Keratinocyte (primary cell): ENCODE results near the gene ACTN3. TPM values are rescaled to one million over a fixed set of nuclear protein-coding genes. Genes with fewer than 3 reads are reported as not detected.

Experiments
- DNase-seq: peaks from one replicate; pipeline ENCODE4 v3.0.0-alpha.2; 2011; ENCODE audit warnings: low read depth, missing footprints, low spot score
- FAIRE-seq: peaks from 2 replicates; lab custom pipeline; 2011; peaks lifted over from hg19 to GRCh38; lab: Jason Lieb, UNC
- H2AFZ ChIP-seq: 2 replicates; pipeline ENCODE4 v1.6.0; 2012; ENCODE audit warnings: low read length, control low read depth, inconsistent platforms; ENCODE audit not compliant: control insufficient read depth
- H3K27ac ChIP-seq: 2 replicates; pipeline ENCODE4 v1.5.1; 2011; ENCODE audit warnings: low read length; ENCODE audit not compliant: control insufficient read depth, insufficient read depth
- H3K27me3 ChIP-seq: 3 replicates; pipeline ENCODE4 v1.6.0; 2011; ENCODE audit warnings: low read length; ENCODE audit not compliant: control insufficient read depth, insufficient read depth; ENCODE audit errors: extremely low read depth
- H3K36me3 ChIP-seq, 2 experiments: 2 replicates in 1 of 2; 3 replicates in 1 of 2; pipeline ENCODE4 v1.5.1; 2011; ENCODE audit warnings: low read length in 2 of 2, mild to moderate bottlenecking in 1 of 2; ENCODE audit not compliant: control insufficient read depth in 2 of 2, insufficient read depth in 2 of 2; ENCODE audit errors: extremely low read depth in 1 of 2
- H3K4me1 ChIP-seq: 3 replicates; pipeline ENCODE4 v1.5.1; 2011; ENCODE audit warnings: low read length; ENCODE audit not compliant: control insufficient read depth, insufficient read depth; ENCODE audit errors: extremely low read depth
- H3K4me2 ChIP-seq: 3 replicates; pipeline ENCODE4 v1.6.0; 2011; ENCODE audit warnings: low read depth, low read length; ENCODE audit not compliant: control insufficient read depth, insufficient read depth; ENCODE audit errors: extremely low read depth
- H3K4me3 ChIP-seq, 3 experiments: fragments of 200-600 bp in 1 of 3; sonication (generic) in 1 of 3; 2 replicates in 2 of 3; 3 replicates in 1 of 3; pipeline ENCODE4 v1.5.1; 2011 to 2016; ENCODE audit warnings: low read length in 3 of 3, mild to moderate bottlenecking in 3 of 3, control low read depth in 2 of 3, inconsistent platforms in 1 of 3, low read depth in 1 of 3, mixed read lengths in 1 of 3, mixed run types in 1 of 3, moderate library complexity in 1 of 3; ENCODE audit not compliant: control insufficient read depth in 2 of 3, insufficient read depth in 2 of 3; ENCODE audit errors: extremely low read depth in 1 of 3
- H3K79me2 ChIP-seq: 2 replicates; pipeline ENCODE4 v1.6.0; 2012; ENCODE audit warnings: low read length; ENCODE audit not compliant: control insufficient read depth, insufficient read depth
- H3K9ac ChIP-seq: 3 replicates; pipeline ENCODE4 v1.6.0; 2011; ENCODE audit warnings: low read length; ENCODE audit not compliant: control insufficient read depth, insufficient read depth; ENCODE audit errors: extremely low read depth
- H3K9me1 ChIP-seq: 3 replicates; pipeline ENCODE4 v1.6.0; 2011; ENCODE audit warnings: low read length; ENCODE audit not compliant: control insufficient read depth, insufficient read depth; ENCODE audit errors: extremely low read depth
- H3K9me3 ChIP-seq: 2 replicates; pipeline ENCODE4 v1.5.1; 2012; ENCODE audit warnings: low read depth, low read length; ENCODE audit not compliant: control insufficient read depth
- H4K20me1 ChIP-seq: 3 replicates; pipeline ENCODE4 v1.6.0; 2011; ENCODE audit warnings: low read length; ENCODE audit not compliant: control insufficient read depth, insufficient read depth; ENCODE audit errors: extremely low read depth
- EZH2 ChIP-seq: IDR thresholded peaks from one replicate; pipeline ENCODE4 v1.6.1; 2012; ENCODE audit warnings: inconsistent platforms, mild to moderate bottlenecking, low read length, moderate library complexity
- dilution Hi-C: fragments of 300-500 bp; cut with MboI; formaldehyde crosslinking; loops from one replicate; pipeline ENCODE4 v1.7.0; 2020; ENCODE audit warnings: low sequenced_read_pairs; ENCODE audit not compliant: extremely low pct_ligation_motif_present
- polyA plus RNA-seq, 5 experiments: library from polyadenylated mRNA; depleted of rRNA in 3 of 5; stranded (reverse) in 3 of 5; stranded (forward) in 1 of 5; unstranded in 1 of 5; fragments of >200 nt; gene quantifications; 1 replicate in 1 of 5; 2 replicates in 3 of 5; 3 replicates in 1 of 5; pipeline versions ENCODE4 v1.2.1 to v1.2.3, GENCODE V29; 2011 to 2012; ENCODE audit warnings: missing spikeins in 2 of 5, low read depth in 1 of 5, low replicate concordance in 1 of 5
- TF ChIP-seq, protein P1 (sequence below), 3 experiments: IDR thresholded peaks in 1 of 3; conservative IDR thresholded peaks in 1 of 3; optimal IDR thresholded peaks in 1 of 3; 2 replicates in 2 of 3; 3 replicates in 1 of 3; pipeline versions ENCODE3 to v1.5.1; 2011; ENCODE audit warnings: low read length in 3 of 3, mild to moderate bottlenecking in 3 of 3, moderate library complexity in 2 of 3, control low read depth in 1 of 3, inconsistent platforms in 1 of 3; ENCODE audit not compliant: insufficient read depth in 2 of 3; ENCODE audit errors: extremely low read depth in 1 of 3

The ACTN3 gene
- polyA plus RNA-seq, 1 donor (not counting 4 experiments of a cell fraction or from before 2014, with no cell fraction given): not detected

DNA sequence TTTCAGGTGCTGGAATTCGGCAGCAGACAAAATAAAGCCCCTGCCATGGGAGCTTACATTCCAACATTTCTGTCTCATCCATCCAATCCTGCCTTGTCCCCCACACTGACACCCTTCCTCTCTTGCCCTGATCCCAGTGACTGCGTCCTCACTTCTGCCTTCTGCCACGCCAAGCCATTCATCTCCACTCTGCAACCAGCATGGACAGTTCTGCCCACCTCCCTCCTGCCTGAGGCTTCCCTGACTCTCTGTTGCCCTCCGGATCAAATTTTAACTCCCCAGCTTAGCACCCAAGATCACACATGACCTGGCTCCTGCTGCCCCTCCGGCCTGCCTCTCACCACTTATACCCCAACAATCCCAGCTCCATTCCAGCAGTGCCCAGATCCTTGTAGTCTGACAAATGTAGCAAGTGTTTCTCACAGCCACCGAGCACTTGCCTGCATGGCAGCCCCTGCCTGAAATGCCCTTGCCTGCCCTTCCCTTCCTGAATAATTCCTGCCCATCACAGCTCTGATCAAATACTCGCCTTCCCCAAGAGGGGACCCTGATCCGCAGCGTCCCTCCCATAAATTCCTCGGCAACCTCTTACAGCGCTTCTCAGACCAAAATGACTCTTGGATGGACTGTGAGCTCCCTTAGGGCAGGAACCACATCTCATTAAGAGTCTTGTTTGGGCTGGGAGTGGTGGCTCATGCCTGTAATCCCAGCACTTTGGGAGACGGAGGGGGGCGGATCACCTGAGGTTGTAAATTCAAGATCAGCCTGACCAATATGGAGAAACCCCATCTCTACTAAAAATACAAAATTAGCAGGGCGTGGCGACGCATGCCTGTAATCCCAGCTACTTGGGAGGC, 2.3 kb downstream of the ACTN3 start:
- Histone ChIP-seq H3K27me3 (peaks cover 19% of the 10 kb centered on the region), H3K4me3 (no peak overlapping the region), H2AFZ (no peak overlapping the region), H3K4me1 (peaks cover 6% of the 10 kb centered on the region), H3K9ac (no peak overlapping the region), H3K9me1 (no peaks in the 10 kb centered on the region), H3K36me3 (no peaks in the 10 kb centered on the region), H3K9me3 (no peaks in the 10 kb centered on the region), H3K27ac (no peak overlapping the region), H3K4me2 (no peak overlapping the region), H3K79me2 (no peaks in the 10 kb centered on the region), H4K20me1 (no peaks in the 10 kb centered on the region)
- dilution Hi-C loops: no loop called here
- TF ChIP-seq, protein P1, sequence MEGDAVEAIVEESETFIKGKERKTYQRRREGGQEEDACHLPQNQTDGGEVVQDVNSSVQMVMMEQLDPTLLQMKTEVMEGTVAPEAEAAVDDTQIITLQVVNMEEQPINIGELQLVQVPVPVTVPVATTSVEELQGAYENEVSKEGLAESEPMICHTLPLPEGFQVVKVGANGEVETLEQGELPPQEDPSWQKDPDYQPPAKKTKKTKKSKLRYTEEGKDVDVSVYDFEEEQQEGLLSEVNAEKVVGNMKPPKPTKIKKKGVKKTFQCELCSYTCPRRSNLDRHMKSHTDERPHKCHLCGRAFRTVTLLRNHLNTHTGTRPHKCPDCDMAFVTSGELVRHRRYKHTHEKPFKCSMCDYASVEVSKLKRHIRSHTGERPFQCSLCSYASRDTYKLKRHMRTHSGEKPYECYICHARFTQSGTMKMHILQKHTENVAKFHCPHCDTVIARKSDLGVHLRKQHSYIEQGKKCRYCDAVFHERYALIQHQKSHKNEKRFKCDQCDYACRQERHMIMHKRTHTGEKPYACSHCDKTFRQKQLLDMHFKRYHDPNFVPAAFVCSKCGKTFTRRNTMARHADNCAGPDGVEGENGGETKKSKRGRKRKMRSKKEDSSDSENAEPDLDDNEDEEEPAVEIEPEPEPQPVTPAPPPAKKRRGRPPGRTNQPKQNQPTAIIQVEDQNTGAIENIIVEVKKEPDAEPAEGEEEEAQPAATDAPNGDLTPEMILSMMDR (optimal IDR thresholded peaks at IDR 0.05 in 1 of 3, IDR thresholded peaks at IDR 0.05 in 1 of 3, conservative IDR thresholded peaks at IDR 0.05 in 1 of 3; ENCODE audit: extremely low read depth in 1 of 3, insufficient read depth in 2 of 3, low read length in 3 of 3): no peak
- no peak for TF ChIP-seq EZH2
- FAIRE-seq (no peak), DNase-seq (no peak)

DNA sequence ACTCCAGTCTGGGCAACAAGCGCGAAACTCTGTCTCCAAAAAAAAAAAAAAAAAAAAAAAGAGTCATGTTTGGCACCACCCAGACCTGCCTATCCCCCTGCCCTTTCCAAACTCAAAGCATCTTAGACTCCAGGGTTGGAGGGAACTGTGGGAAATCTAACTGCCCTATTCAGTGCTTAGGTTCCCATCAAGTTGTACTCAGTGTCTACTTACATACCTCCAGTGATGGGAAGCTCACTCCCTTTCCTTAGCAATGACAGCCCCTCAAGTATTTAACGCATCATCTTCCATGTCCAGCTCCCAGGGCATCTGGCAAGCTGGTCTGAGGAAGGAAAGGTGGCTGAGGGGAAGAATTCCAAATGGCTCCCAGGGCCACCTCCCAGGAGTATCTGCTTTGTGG, 3.0 kb downstream of the ACTN3 start:
- Histone ChIP-seq H3K4me1 (peaks cover 6% of the 10 kb centered on the region), H3K4me3 (no peak overlapping the region), H3K9ac (no peak overlapping the region), H3K9me1 (no peaks in the 10 kb centered on the region), H3K27ac (no peak overlapping the region), H3K27me3 (peaks cover 19% of the 10 kb centered on the region), H3K79me2 (no peaks in the 10 kb centered on the region), H4K20me1 (no peaks in the 10 kb centered on the region), H2AFZ (no peak overlapping the region), H3K9me3 (no peaks in the 10 kb centered on the region), H3K4me2 (no peak overlapping the region), H3K36me3 (no peaks in the 10 kb centered on the region)
- dilution Hi-C loops: no loop called here
- FAIRE-seq (no peak), DNase-seq (no peak)
- TF ChIP-seq EZH2: no peak
- TF ChIP-seq, protein P1 (optimal IDR thresholded peaks at IDR 0.05 in 1 of 3, IDR thresholded peaks at IDR 0.05 in 1 of 3, conservative IDR thresholded peaks at IDR 0.05 in 1 of 3; ENCODE audit: extremely low read depth in 1 of 3, insufficient read depth in 2 of 3, low read length in 3 of 3): no peak
